ENCODE results near the gene EIF4G3. TPM values are rescaled to one million over a fixed set of nuclear protein-coding genes. Genes with fewer than 3 reads are reported as not detected.

Gene EIF4G3
- total RNA-seq, 1 donor from 2014 or later, result 66.0 TPM

GRCh38 chr1:20896826-20897225 is 279.9 kb downstream of the EIF4G3 start:
- H3K27me3 Mint-ChIP-seq (ENCODE audit: low read depth), result no peaks in the 10 kb centered on the region
- H3K4me3 Mint-ChIP-seq (ENCODE audit: low read depth), result no peak overlapping the region
- intact Hi-C loops (cut with micrococcal nuclease), result no loop called here
- H3K9me3 Mint-ChIP-seq, result no peaks in the 10 kb centered on the region
- H3K27ac Mint-ChIP-seq, result no peak overlapping the region
- H3K4me1 Mint-ChIP-seq (ENCODE audit: low read depth), result no peaks in the 10 kb centered on the region
- peaks cover 24% of the 10 kb centered on the region for H3K36me3 Mint-ChIP-seq (ENCODE audit: low read depth)
- DNase-seq (ENCODE audit: low spot score), result no peak

DNA sequence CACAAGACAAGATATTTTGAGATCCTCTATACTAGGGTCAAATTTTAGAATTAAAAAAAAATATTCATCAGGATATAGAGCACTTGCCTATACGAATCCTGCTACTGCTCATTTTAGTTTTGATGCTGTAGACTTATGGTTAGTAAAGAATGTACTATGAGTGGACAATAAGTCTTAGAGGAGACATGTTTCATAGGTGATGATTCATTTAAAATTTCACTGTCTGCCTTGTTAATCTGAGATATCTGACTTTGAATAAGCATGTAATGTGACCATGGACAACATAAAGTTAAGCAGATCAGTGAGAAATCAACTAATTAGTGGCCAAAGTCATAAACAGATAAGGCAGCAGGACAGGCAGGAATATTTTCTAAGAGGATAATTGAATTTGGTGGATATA is 282.8 kb downstream of the EIF4G3 start:
- intact Hi-C loops (cut with micrococcal nuclease), result no loop called here

GRCh38 chr1:20891091-20891490 is 285.6 kb downstream of the EIF4G3 start:
- no peak for DNase-seq (ENCODE audit: low spot score)
- intact Hi-C loops (cut with micrococcal nuclease), result no loop called here
- Mint-ChIP-seq H3K4me3 (ENCODE audit: low read depth) (no peak overlapping the region), H3K9me3 (no peaks in the 10 kb centered on the region), H3K27me3 (ENCODE audit: low read depth) (no peaks in the 10 kb centered on the region), H3K27ac (no peak overlapping the region), H3K4me1 (ENCODE audit: low read depth) (no peaks in the 10 kb centered on the region), H3K36me3 (ENCODE audit: low read depth) (peaks cover 20% of the 10 kb centered on the region)

More for the DNA sequence above, 282.8 kb downstream of the EIF4G3 start:
- Mint-ChIP-seq H3K4me3 (ENCODE audit: low read depth) (no peak overlapping the region), H3K4me1 (ENCODE audit: low read depth) (no peaks in the 10 kb centered on the region), H3K36me3 (ENCODE audit: low read depth) (peaks cover 18% of the 10 kb centered on the region), H3K27ac (no peak overlapping the region), H3K27me3 (ENCODE audit: low read depth) (no peaks in the 10 kb centered on the region), H3K9me3 (no peaks in the 10 kb centered on the region)
- no peak for DNase-seq (ENCODE audit: low spot score)

GRCh38 chr1:20887246-20887645 is 289.5 kb downstream of the EIF4G3 start:
- H3K27me3 Mint-ChIP-seq (ENCODE audit: low read depth), result no peaks in the 10 kb centered on the region
- peaks cover 12% of the 10 kb centered on the region for H3K36me3 Mint-ChIP-seq (ENCODE audit: low read depth)
- no peak for DNase-seq (ENCODE audit: low spot score)
- intact Hi-C loops (cut with micrococcal nuclease), result no loop called here
- H3K4me3 Mint-ChIP-seq (ENCODE audit: low read depth), result no peak overlapping the region
- H3K27ac Mint-ChIP-seq, result no peak overlapping the region
- H3K9me3 Mint-ChIP-seq, result no peaks in the 10 kb centered on the region
- H3K4me1 Mint-ChIP-seq (ENCODE audit: low read depth), result no peaks in the 10 kb centered on the region

DNA sequence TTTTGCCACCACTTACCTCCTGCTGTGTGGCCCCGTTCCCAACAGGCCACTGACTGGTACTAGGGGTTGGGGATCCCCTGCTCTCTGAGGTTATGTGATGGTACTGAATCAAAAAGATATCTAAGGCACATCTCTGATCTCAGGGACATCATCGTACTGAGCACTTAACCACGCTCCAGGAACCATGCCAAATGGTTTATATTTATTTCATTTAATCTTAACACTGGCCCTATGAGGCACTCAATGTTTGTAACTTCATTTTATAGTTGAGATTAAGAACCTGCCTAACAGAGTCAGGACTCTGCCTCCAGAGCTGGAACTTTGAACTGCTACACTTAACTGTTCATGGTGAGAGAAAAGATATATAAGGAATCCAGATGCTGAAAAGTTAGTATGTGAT is 291.6 kb downstream of the EIF4G3 start:
- no peaks in the 10 kb centered on the region for H3K27me3 Mint-ChIP-seq (ENCODE audit: low read depth)
- peaks cover 12% of the 10 kb centered on the region for H3K36me3 Mint-ChIP-seq (ENCODE audit: low read depth)
- H3K27ac Mint-ChIP-seq, result no peak overlapping the region
- intact Hi-C loops (cut with micrococcal nuclease), result no loop called here
- no peak overlapping the region for H3K4me3 Mint-ChIP-seq (ENCODE audit: low read depth)
- no peaks in the 10 kb centered on the region for H3K9me3 Mint-ChIP-seq
- no peak for DNase-seq (ENCODE audit: low spot score)
- no peaks in the 10 kb centered on the region for H3K4me1 Mint-ChIP-seq (ENCODE audit: low read depth)

DNA sequence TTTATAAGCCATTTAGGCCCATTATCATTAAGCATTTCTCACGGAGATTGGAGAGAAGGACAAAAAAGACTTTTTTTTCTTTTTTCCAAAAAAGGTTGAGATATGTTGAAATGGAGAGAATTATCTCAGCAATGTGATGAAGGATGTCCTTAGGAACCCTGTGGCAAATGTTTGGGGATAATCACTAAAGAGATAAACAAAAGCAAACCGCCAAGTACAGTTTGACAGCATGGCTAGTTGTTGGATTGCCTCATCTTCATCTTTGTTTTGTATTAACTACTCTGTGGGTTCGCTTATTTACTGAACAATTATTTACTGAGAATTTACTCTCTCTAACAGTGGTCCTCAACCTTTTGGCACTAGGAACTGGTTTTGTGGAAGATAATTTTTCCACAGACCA is 292.2 kb downstream of the EIF4G3 start:
- Mint-ChIP-seq H3K4me3 (ENCODE audit: low read depth) (no peak overlapping the region), H3K27ac (no peak overlapping the region), H3K36me3 (ENCODE audit: low read depth) (peaks cover 14% of the 10 kb centered on the region), H3K9me3 (no peaks in the 10 kb centered on the region), H3K4me1 (ENCODE audit: low read depth) (no peaks in the 10 kb centered on the region), H3K27me3 (ENCODE audit: low read depth) (no peaks in the 10 kb centered on the region)
- DNase-seq (ENCODE audit: low spot score), result no peak
- intact Hi-C loops (cut with micrococcal nuclease), result no loop called here

- no peaks in the 10 kb centered on the region for H3K9me3 Mint-ChIP-seq
- no peak overlapping the region for H3K27ac Mint-ChIP-seq
- peaks cover 18% of the 10 kb centered on the region for H3K36me3 Mint-ChIP-seq (ENCODE audit: low read depth)
- intact Hi-C loops (cut with micrococcal nuclease), result no loop called here
- H3K4me1 Mint-ChIP-seq (ENCODE audit: low read depth), result no peaks in the 10 kb centered on the region
- H3K27me3 Mint-ChIP-seq (ENCODE audit: low read depth), result no peaks in the 10 kb centered on the region
- DNase-seq (ENCODE audit: low spot score), result no peak
- H3K4me3 Mint-ChIP-seq (ENCODE audit: low read depth), result no peak overlapping the region
These were observed 292.9 kb downstream of the EIF4G3 start for GRCh38 chr1:20883766-20884165.

- no peaks in the 10 kb centered on the region for H3K27me3 Mint-ChIP-seq (ENCODE audit: low read depth)
- peaks cover 25% of the 10 kb centered on the region for H3K36me3 Mint-ChIP-seq (ENCODE audit: low read depth)
- no peaks in the 10 kb centered on the region for H3K4me1 Mint-ChIP-seq (ENCODE audit: low read depth)
- H3K4me3 Mint-ChIP-seq (ENCODE audit: low read depth), result no peak overlapping the region
- no peak overlapping the region for H3K27ac Mint-ChIP-seq
- no peak for DNase-seq (ENCODE audit: low spot score)
- intact Hi-C loops (cut with micrococcal nuclease), result no loop called here
- no peaks in the 10 kb centered on the region for H3K9me3 Mint-ChIP-seq
These were observed 293.9 kb downstream of the EIF4G3 start for GRCh38 chr1:20882837-20883236.

DNA sequence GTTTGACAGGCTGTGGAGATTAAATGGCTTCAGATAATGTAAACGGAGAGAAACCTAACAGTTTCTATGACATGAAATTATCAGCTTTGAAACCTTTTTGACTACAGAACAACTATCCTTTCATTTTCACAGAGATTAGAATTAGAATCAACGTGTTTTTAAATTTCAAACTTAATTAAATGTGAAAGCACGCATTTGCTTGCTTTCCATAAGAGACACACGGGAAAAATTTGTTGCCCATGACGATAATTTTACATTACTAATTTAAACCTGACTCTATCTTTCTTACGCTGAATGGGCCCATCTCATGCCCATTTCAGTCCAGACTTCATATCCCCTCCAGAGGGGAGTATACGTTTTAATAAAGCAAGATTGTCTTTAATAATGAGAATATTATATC is 297.9 kb downstream of the EIF4G3 start:
- no peaks in the 10 kb centered on the region for H3K9me3 Mint-ChIP-seq
- intact Hi-C loops (cut with micrococcal nuclease), result no loop called here
- H3K27me3 Mint-ChIP-seq (ENCODE audit: low read depth), result no peaks in the 10 kb centered on the region
- peaks cover 37% of the 10 kb centered on the region for H3K36me3 Mint-ChIP-seq (ENCODE audit: low read depth)
- DNase-seq (ENCODE audit: low spot score), result no peak
- no peak overlapping the region for H3K27ac Mint-ChIP-seq
- no peak overlapping the region for H3K4me3 Mint-ChIP-seq (ENCODE audit: low read depth)
- H3K4me1 Mint-ChIP-seq (ENCODE audit: low read depth), result peaks cover 5% of the 10 kb centered on the region

- no peak for DNase-seq (ENCODE audit: low spot score)
- no peaks in the 10 kb centered on the region for H3K27me3 Mint-ChIP-seq (ENCODE audit: low read depth)
- peaks cover 7% of the 10 kb centered on the region for H3K4me1 Mint-ChIP-seq (ENCODE audit: low read depth)
- H3K9me3 Mint-ChIP-seq, result no peaks in the 10 kb centered on the region
- no peak overlapping the region for H3K4me3 Mint-ChIP-seq (ENCODE audit: low read depth)
- H3K36me3 Mint-ChIP-seq (ENCODE audit: low read depth), result peaks cover 44% of the 10 kb centered on the region
- no peak overlapping the region for H3K27ac Mint-ChIP-seq
- intact Hi-C loops (cut with micrococcal nuclease), result no loop called here
These were observed 301.3 kb downstream of the EIF4G3 start for GRCh38 chr1:20875198-20875973.

DNA sequence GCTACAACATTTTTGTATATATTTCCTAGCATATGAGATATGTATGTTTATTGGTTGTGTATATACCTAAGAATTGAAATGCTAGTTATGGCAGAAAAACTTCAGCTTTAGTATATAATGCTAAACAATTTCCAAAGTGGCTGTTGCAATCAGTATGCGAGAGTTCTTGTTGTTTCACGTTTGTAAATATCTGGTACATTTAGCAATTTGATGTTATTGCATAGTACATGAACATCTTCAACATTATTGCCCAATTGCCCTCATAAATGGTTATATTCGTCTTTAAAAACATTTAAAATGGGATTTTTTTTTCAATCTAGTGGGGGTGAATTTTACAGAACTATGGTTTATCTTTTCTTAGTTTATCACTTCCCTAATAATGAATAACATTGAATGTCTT is 303.4 kb downstream of the EIF4G3 start:
- no peaks in the 10 kb centered on the region for H3K9me3 Mint-ChIP-seq
- H3K36me3 Mint-ChIP-seq (ENCODE audit: low read depth), result peaks cover 34% of the 10 kb centered on the region
- H3K4me3 Mint-ChIP-seq (ENCODE audit: low read depth), result no peak overlapping the region
- H3K4me1 Mint-ChIP-seq (ENCODE audit: low read depth), result peaks cover 7% of the 10 kb centered on the region
- DNase-seq (ENCODE audit: low spot score), result no peak
- intact Hi-C loops (cut with micrococcal nuclease), result no loop called here
- no peak overlapping the region for H3K27ac Mint-ChIP-seq
- no peaks in the 10 kb centered on the region for H3K27me3 Mint-ChIP-seq (ENCODE audit: low read depth)

DNA sequence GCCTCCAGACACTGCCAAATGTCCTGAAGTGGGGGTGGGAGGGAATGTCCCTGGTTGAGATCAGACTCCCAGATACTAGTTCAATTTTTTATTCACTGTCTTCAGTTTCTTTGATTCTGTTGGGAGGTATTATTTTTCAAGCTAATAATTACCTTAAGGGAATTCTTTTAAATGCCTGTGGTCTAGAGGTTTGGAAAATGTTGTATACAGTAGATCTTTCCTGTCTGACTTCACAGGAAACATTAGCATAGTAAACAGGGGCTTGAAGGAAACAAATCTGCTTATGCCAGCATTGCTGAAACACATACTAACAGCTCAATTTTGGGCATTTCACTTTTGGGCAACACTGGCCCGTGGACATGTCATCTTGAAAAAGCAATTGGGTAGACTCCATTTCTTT is 305.3 kb downstream of the EIF4G3 start:
- intact Hi-C loops (cut with micrococcal nuclease), result no loop called here
- H3K36me3 Mint-ChIP-seq (ENCODE audit: low read depth), result peaks cover 23% of the 10 kb centered on the region
- no peaks in the 10 kb centered on the region for H3K27me3 Mint-ChIP-seq (ENCODE audit: low read depth)
- no peak for DNase-seq (ENCODE audit: low spot score)
- H3K9me3 Mint-ChIP-seq, result no peaks in the 10 kb centered on the region
- no peak overlapping the region for H3K4me3 Mint-ChIP-seq (ENCODE audit: low read depth)
- H3K4me1 Mint-ChIP-seq (ENCODE audit: low read depth), result peaks cover 7% of the 10 kb centered on the region
- H3K27ac Mint-ChIP-seq, result no peak overlapping the region

DNA sequence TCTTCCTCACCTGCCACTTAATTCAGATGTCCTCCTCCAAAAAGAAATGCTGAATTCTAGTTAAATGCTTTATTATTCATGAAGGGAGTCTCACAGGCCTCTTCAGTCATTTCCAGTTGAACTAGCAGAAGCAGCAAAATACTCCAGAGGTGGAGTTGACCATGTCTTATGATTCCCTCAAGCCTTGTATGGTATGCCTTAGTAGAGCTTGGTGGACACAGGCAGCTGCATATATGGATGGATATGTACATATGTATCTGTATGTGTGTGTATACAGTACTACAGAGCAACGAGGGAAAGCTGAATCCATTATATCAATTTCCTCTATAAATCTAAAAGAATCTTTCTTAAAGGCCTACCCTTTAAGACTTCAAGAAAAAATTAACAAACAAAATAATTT is 306.0 kb downstream of the EIF4G3 start:
- Mint-ChIP-seq H3K27me3 (ENCODE audit: low read depth) (no peaks in the 10 kb centered on the region), H3K27ac (no peak overlapping the region), H3K9me3 (no peaks in the 10 kb centered on the region), H3K4me3 (ENCODE audit: low read depth) (no peak overlapping the region), H3K4me1 (ENCODE audit: low read depth) (peaks cover 6% of the 10 kb centered on the region), H3K36me3 (ENCODE audit: low read depth) (peaks cover 23% of the 10 kb centered on the region)
- intact Hi-C loops (cut with micrococcal nuclease), result no loop called here
- DNase-seq (ENCODE audit: low spot score), result no peak

- Mint-ChIP-seq H3K27me3 (ENCODE audit: low read depth) (no peaks in the 10 kb centered on the region), H3K4me1 (ENCODE audit: low read depth) (peaks cover 2% of the 10 kb centered on the region), H3K27ac (no peak overlapping the region), H3K36me3 (ENCODE audit: low read depth) (peaks cover 18% of the 10 kb centered on the region), H3K4me3 (ENCODE audit: low read depth) (no peak overlapping the region), H3K9me3 (no peaks in the 10 kb centered on the region)
- intact Hi-C loops (cut with micrococcal nuclease), result no loop called here
- no peak for DNase-seq (ENCODE audit: low spot score)
These were observed 308.4 kb downstream of the EIF4G3 start for GRCh38 chr1:20868263-20868662.

Data from activated T-helper 2 cell treated with anti-CD3 and anti-CD28 coated beads, Interferon-gamma antibody, Interleukin-2, Interleukin-4, amounts not matched to agents 10 μg/mL and 5 μg/mL and 100 μg/mL, durations not matched to agents 14 hours and 24 hours and 36 hours (primary cell).